GM12878 (cell line): ENCODE measurements around the gene PHACTR3. TPM values are rescaled to one million over a fixed set of nuclear protein-coding genes. Genes with fewer than 3 reads are reported as not detected.

Experiments
- ATAC-seq: fragments of 200-7000 bp; cut with Tn5 transposase; 3 replicates; pipeline ENCODE4 v1.9.1; 2020; ENCODE audit warnings: mild to moderate bottlenecking, moderate library complexity
- BruUV-seq: library from RNA; stranded (reverse); fragments of 400-500 nt; replicated peaks from 2 replicates; lab custom pipeline; 2021; lab: Mats Ljungman, UMichigan
- CTCF ChIA-PET: fragments of 300-600 bp; sonication (Branson Sonifier 250); formaldehyde crosslinking; extraction: SDS; loops from one replicate; lab custom pipeline; 2021; ENCODE audit warnings: inconsistent platforms; lab: Yijun Ruan, JAX
- POLR2A ChIA-PET: fragments of 350-600 bp; formaldehyde crosslinking; extraction: SDS; loops from one replicate; lab custom pipeline; 2021; ENCODE audit warnings: inconsistent platforms; lab: Charles Lee
- RAD21 ChIA-PET: fragments of 300-600 bp; sonication (Branson Sonifier 250); formaldehyde crosslinking; loops from one replicate; lab custom pipeline; 2023; ENCODE audit warnings: antibody characterized with exemption; ENCODE audit not compliant: unreplicated experiment; lab: Charles Lee
- SMC1A ChIA-PET: fragments of 300-600 bp; sonication (Branson Sonifier 250); formaldehyde crosslinking; loops from one replicate; lab custom pipeline; 2023; ENCODE audit not compliant: unreplicated experiment, uncharacterized antibody; lab: Charles Lee
- DNase-seq: peaks from one replicate; pipeline ENCODE4 v3.0.0-alpha.2; 2011; ENCODE audit warnings: low read depth, low spot score
- FAIRE-seq: peaks from 3 replicates; lab custom pipeline; 2011; peaks lifted over from hg19 to GRCh38; lab: Jason Lieb, UNC
- H2AFZ ChIP-seq: 2 replicates; pipeline ENCODE4 v1.6.0; 2011; ENCODE audit warnings: low read depth, low read length, control low read depth; ENCODE audit not compliant: control insufficient read depth
- H3K27ac ChIP-seq: 2 replicates; pipeline ENCODE4 v1.5.1; 2011; ENCODE audit warnings: control low read depth; ENCODE audit not compliant: control insufficient read depth, insufficient read depth
- H3K27me3 ChIP-seq, 2 experiments: replicated peaks in 1 of 2; 2 replicates each; pipeline versions ENCODE4 v1.6.0 to v1.6.1; 2011; ENCODE audit warnings: low read length in 1 of 2; ENCODE audit not compliant: control insufficient read depth in 2 of 2, insufficient read depth in 2 of 2
- H3K36me3 ChIP-seq, 2 experiments: 2 replicates each; pipeline ENCODE4 v1.5.1; 2011; ENCODE audit warnings: low read length in 1 of 2; ENCODE audit not compliant: control insufficient read depth in 2 of 2, insufficient read depth in 2 of 2
- H3K4me1 ChIP-seq: 2 replicates; pipeline ENCODE4 v1.6.1; 2011; ENCODE audit warnings: mild to moderate bottlenecking, low read length, moderate library complexity, mixed read lengths; ENCODE audit not compliant: control insufficient read depth, insufficient read depth
- H3K4me2 ChIP-seq: 2 replicates; pipeline ENCODE4 v1.6.0; 2011; ENCODE audit warnings: control low read depth; ENCODE audit not compliant: control insufficient read depth, insufficient read depth
- H3K4me3 ChIP-seq: fragments of 200-600 bp; sonication (generic); 2 replicates; pipeline ENCODE4 v1.5.1; 2016
- H3K79me2 ChIP-seq: 2 replicates; pipeline ENCODE4 v1.6.0; 2011; ENCODE audit warnings: low read length; ENCODE audit not compliant: control insufficient read depth, insufficient read depth
- H3K9ac ChIP-seq: 2 replicates; pipeline ENCODE4 v1.8.0; 2011; ENCODE audit warnings: low read length, control low read depth, mixed read lengths; ENCODE audit not compliant: control insufficient read depth, insufficient read depth
- H3K9me3 ChIP-seq: replicated peaks from 3 replicates; pipeline ENCODE4 v1.5.1; 2011; ENCODE audit warnings: mild to moderate bottlenecking, low read length; ENCODE audit not compliant: control insufficient read depth, insufficient read depth
- H4K20me1 ChIP-seq: 2 replicates; pipeline ENCODE4 v1.6.0; 2011; ENCODE audit not compliant: control insufficient read depth, insufficient read depth
- ATF7 ChIP-seq: fragments of 450-650 bp; IDR thresholded peaks from 2 replicates; pipeline ENCODE4 v1.6.1; 2016; ENCODE audit warnings: low read depth, mild to moderate bottlenecking
- CTCF ChIP-seq, 3 experiments: IDR thresholded peaks in 2 of 3; conservative IDR thresholded peaks in 1 of 3; 2 replicates each; pipeline ENCODE4 v1.5.1; 2011; ENCODE audit warnings: low read depth in 3 of 3, low read length in 3 of 3, mild to moderate bottlenecking in 3 of 3, control low read depth in 2 of 3, moderate library complexity in 2 of 3, inconsistent platforms in 1 of 3, mixed read lengths in 1 of 3; ENCODE audit not compliant: control insufficient read depth in 2 of 3, insufficient read depth in 1 of 3; ENCODE audit errors: extremely low read depth in 1 of 3
- EGR1 ChIP-seq, 2 experiments: IDR thresholded peaks; 1 replicate in 1 of 2; 2 replicates in 1 of 2; pipeline ENCODE4 v1.6.1; 2011 to 2012; ENCODE audit warnings: low read depth in 2 of 2, low read length in 2 of 2, borderline replicate concordance in 1 of 2, mild to moderate bottlenecking in 1 of 2, moderate library complexity in 1 of 2
- HDGF ChIP-seq: fragments of 450-650 bp; IDR thresholded peaks from 2 replicates; pipeline ENCODE4 v1.6.1; 2016; ENCODE audit warnings: antibody characterized with exemption
- IKZF1 ChIP-seq: fragments of 450-650 bp; conservative IDR thresholded peaks from 2 replicates; pipeline ENCODE4 v1.6.1; 2017; ENCODE audit warnings: antibody characterized with exemption, mild to moderate bottlenecking
- JUND ChIP-seq: IDR thresholded peaks from 2 replicates; pipeline ENCODE4 v1.6.1; 2012; ENCODE audit warnings: low read depth, mild to moderate bottlenecking, low read length, improper control_type of control experiment, moderate library complexity
- KDM1A ChIP-seq: fragments of 200-600 bp; sonication (generic); IDR thresholded peaks from 2 replicates; pipeline ENCODE4 v1.6.1; 2016; ENCODE audit warnings: borderline replicate concordance
- LARP7 ChIP-seq: fragments of 450-650 bp; IDR thresholded peaks from 2 replicates; pipeline ENCODE4 v1.6.1; 2017; ENCODE audit warnings: mild to moderate bottlenecking
- NBN ChIP-seq: fragments of 450-650 bp; IDR thresholded peaks from 2 replicates; pipeline ENCODE4 v1.6.1; 2016
- NRF1 ChIP-seq: conservative IDR thresholded peaks from 2 replicates; pipeline ENCODE4 v1.6.1; 2011; ENCODE audit warnings: mild to moderate bottlenecking, low read depth, low read length, improper control_type of control experiment
- RB1 ChIP-seq: fragments of 450-650 bp; formaldehyde crosslinking; IDR thresholded peaks from 2 replicates; pipeline ENCODE4 v1.6.1; 2017; ENCODE audit warnings: mild to moderate bottlenecking, borderline replicate concordance
- RFX5 ChIP-seq: IDR thresholded peaks from 2 replicates; pipeline ENCODE4 v1.6.1; 2011; ENCODE audit warnings: low read depth, low read length, improper control_type of control experiment
- SMARCA5 ChIP-seq: fragments of 450-650 bp; IDR thresholded peaks from 2 replicates; pipeline ENCODE4 v1.6.1; 2017; ENCODE audit warnings: mild to moderate bottlenecking
- ZNF274 ChIP-seq: IDR thresholded peaks from one replicate; pipeline ENCODE4 v1.8.0; 2011; ENCODE audit not compliant: insufficient read length, insufficient read depth
- ZZZ3 ChIP-seq: IDR thresholded peaks from 2 replicates; pipeline ENCODE4 v1.6.1; 2011; ENCODE audit warnings: low read depth; ENCODE audit not compliant: control insufficient read depth, insufficient read length
- WGBS: methylation state at CpG from one replicate; pipeline ENCODE4 v1.1.6; 2016; ENCODE audit warnings: low lambda C conversion rate; ENCODE audit not compliant: insufficient replicate concordance, insufficient coverage; ENCODE audit errors: missing lambda C conversion rate; 5-methylcytosine and 5-hydroxymethylcytosine counted together
- in situ Hi-C: fragments of 300-500 bp; cut with MboI; formaldehyde crosslinking; loops from 9 replicates; pipeline ENCODE4 v1.14.3; 2018; ENCODE audit warnings: mixed read lengths
- intact Hi-C: fragments of 100-400 bp; cut with micrococcal nuclease; formaldehyde crosslinking; loops from one replicate; pipeline ENCODE4 v1.14.2; 2022; ENCODE audit not compliant: unreplicated experiment
- polyA plus RNA-seq, 11 experiments: library from polyadenylated mRNA; depleted of rRNA in 4 of 11; unstranded in 6 of 11; stranded (reverse) in 5 of 11; fragments of >200 nt; fragmentation: Nextera tagmentation in 4 of 11; fragmentation: Illumina TruSeq in 1 of 11; extraction: Ambion mirVana in 4 of 11; extraction: Trizol in 1 of 11; gene quantifications; 1 replicate in 1 of 11; 2 replicates in 10 of 11; pipeline versions ENCODE4 v1.2.1 to v1.2.3, GENCODE V29; 2011 to 2016; ENCODE audit warnings: inconsistent platforms in 2 of 11, missing spikeins in 2 of 11, low read depth in 1 of 11
- total RNA-seq, 4 experiments: library from RNA; depleted of rRNA in 3 of 4; stranded (reverse); fragments of >200 nt in 3 of 4; fragmentation: Illumina TruSeq in 1 of 4; extraction: Trizol in 1 of 4; gene quantifications; 2 replicates each; pipeline versions ENCODE4 v1.2.1 to v1.2.3, GENCODE V29; 2013 to 2021
- TF ChIP-seq, protein P1 (sequence below): IDR thresholded peaks from 2 replicates; pipeline ENCODE4 v1.6.1; 2012; ENCODE audit warnings: low read depth, low read length, improper control_type of control experiment
- TF ChIP-seq, protein P2 (sequence below): fragments of 450-650 bp; IDR thresholded peaks from 2 replicates; pipeline ENCODE4 v1.6.1; 2017; ENCODE audit warnings: mild to moderate bottlenecking, low read depth, inconsistent platforms; ENCODE audit not compliant: poor library complexity, severe bottlenecking
- TF ChIP-seq, protein P3 (sequence below): fragments of 450-650 bp; IDR thresholded peaks from 2 replicates; pipeline ENCODE4 v1.6.1; 2014; ENCODE audit warnings: mild to moderate bottlenecking

The PHACTR3 gene
- total and polyA plus RNA-seq, 10 of the 15 experiments (the other 5 are each of a cell fraction or from before 2014, with no cell fraction given): 0.17 to 2.7 (median 0.27) TPM; not detected in 1

- TF ChIP-seq CTCF (IDR thresholded peaks at IDR 0.05 in 2 of 3, conservative IDR thresholded peaks at IDR 0.05 in 1 of 3; ENCODE audit: control insufficient read depth in 2 of 3, extremely low read depth in 1 of 3, insufficient read depth in 1 of 3, low read depth in 3 of 3, low read length in 3 of 3): no peak
- TF ChIP-seq SMARCA5: no peak
- TF ChIP-seq, protein P1, sequence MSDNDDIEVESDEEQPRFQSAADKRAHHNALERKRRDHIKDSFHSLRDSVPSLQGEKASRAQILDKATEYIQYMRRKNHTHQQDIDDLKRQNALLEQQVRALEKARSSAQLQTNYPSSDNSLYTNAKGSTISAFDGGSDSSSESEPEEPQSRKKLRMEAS: no peak
- TF ChIP-seq IKZF1: no peak
Measured at GRCh38 chr20:59746155-59746554, 141.8 kb downstream of the PHACTR3 start (continued).

GRCh38 chr20:59747671-59748515 is 143.6 kb downstream of the PHACTR3 start:
- no peak for DNase-seq
- ChIA-PET CTCF (interaction anchor here (1.0 to 4.6 kb wide), 4 partner anchors 14 to 177 kb away, joined by 3 to 26 read pairs (median 10); no protein-coding TSS in a partner anchor), SMC1A (no interaction called here), POLR2A (no interaction called here), RAD21 (no interaction called here)
- H3K36me3 ChIP-seq: no peaks in the 10 kb centered on the region
- H3K27ac ChIP-seq: no peak overlapping the region
- H3K27me3 ChIP-seq: no peaks in the 10 kb centered on the region; a peak in 1 of 4 replicates
- no peak overlapping the region for H3K4me3 ChIP-seq
- 40% methylated on average over 12 of the region's 12 CpGs for WGBS
- no peaks in the 10 kb centered on the region for H3K79me2 ChIP-seq
- ATAC-seq: no peak
- in situ Hi-C loops: no loop called here
- no peaks in the 10 kb centered on the region for H4K20me1 ChIP-seq
- H2AFZ ChIP-seq: no peak overlapping the region
- H3K9ac ChIP-seq: no peak overlapping the region
- intact Hi-C loops: no loop called here
- no peak for FAIRE-seq
- no peaks in the 10 kb centered on the region for H3K9me3 ChIP-seq
- no TSS peak for BruUV-seq
- H3K4me2 ChIP-seq: no peak overlapping the region
- peaks cover 19% of the 10 kb centered on the region for H3K4me1 ChIP-seq
- TF ChIP-seq, protein P2, sequence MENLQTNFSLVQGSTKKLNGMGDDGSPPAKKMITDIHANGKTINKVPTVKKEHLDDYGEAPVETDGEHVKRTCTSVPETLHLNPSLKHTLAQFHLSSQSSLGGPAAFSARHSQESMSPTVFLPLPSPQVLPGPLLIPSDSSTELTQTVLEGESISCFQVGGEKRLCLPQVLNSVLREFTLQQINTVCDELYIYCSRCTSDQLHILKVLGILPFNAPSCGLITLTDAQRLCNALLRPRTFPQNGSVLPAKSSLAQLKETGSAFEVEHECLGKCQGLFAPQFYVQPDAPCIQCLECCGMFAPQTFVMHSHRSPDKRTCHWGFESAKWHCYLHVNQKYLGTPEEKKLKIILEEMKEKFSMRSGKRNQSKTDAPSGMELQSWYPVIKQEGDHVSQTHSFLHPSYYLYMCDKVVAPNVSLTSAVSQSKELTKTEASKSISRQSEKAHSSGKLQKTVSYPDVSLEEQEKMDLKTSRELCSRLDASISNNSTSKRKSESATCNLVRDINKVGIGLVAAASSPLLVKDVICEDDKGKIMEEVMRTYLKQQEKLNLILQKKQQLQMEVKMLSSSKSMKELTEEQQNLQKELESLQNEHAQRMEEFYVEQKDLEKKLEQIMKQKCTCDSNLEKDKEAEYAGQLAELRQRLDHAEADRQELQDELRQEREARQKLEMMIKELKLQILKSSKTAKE: no peak
- TF ChIP-seq KDM1A (no peak), ZNF274 (no peak), NBN (no peak), RB1 (no peak), ATF7 (no peak), RFX5 (no peak), NRF1 (no peak), HDGF (no peak), JUND (no peak), LARP7 (no peak), EGR1 (IDR thresholded peaks at IDR 0.05; ENCODE audit: borderline replicate concordance in 1 of 2, low read depth in 2 of 2, low read length in 2 of 2) (no peak), ZZZ3 (no peak)
- TF ChIP-seq, protein P3, sequence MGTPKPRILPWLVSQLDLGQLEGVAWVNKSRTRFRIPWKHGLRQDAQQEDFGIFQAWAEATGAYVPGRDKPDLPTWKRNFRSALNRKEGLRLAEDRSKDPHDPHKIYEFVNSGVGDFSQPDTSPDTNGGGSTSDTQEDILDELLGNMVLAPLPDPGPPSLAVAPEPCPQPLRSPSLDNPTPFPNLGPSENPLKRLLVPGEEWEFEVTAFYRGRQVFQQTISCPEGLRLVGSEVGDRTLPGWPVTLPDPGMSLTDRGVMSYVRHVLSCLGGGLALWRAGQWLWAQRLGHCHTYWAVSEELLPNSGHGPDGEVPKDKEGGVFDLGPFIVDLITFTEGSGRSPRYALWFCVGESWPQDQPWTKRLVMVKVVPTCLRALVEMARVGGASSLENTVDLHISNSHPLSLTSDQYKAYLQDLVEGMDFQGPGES: no peak
